ENCODE results near the gene DLX2. TPM values are rescaled to one million over a fixed set of nuclear protein-coding genes. Genes with fewer than 3 reads are reported as not detected.

Gene DLX2
- polyA plus RNA-seq, 2 of the 4 experiments (the other 2 are of a cell fraction) = 0.04 to 0.19 TPM

- Histone ChIP-seq H3K4me2 (no peak overlapping the region), H3K4me3 (no peak overlapping the region), H3K27ac (no peak overlapping the region), H3K9me3 (no peaks in the 10 kb centered on the region), H3K4me1 (no peaks in the 10 kb centered on the region)
- ChIA-PET POLR2A (no interaction called here), CTCF (interaction anchor here (0.7 to 1.5 kb wide), 4 partner anchors 21 to 725 kb away, joined by 3 to 5 read pairs (median 4); partner anchors contain the start of gene DLX2)
- no peak for FAIRE-seq
- ATAC-seq = no peak
- DNase-seq (ENCODE audit: low read depth in 1 of 2, low spot score in 1 of 2) = no peak
- TF ChIP-seq PHF8 (IDR thresholded peaks at IDR 0.05; ENCODE audit: borderline replicate concordance, low read depth) (no peak), ZNF302 (CRISPR knock-in tag; IDR thresholded peaks at IDR 0.05) (no peak), FOSB (CRISPR knock-in tag; IDR thresholded peaks at IDR 0.05) (no peak), HOXB13 (CRISPR knock-in tag; IDR thresholded peaks at IDR 0.05; ENCODE audit: low read depth) (no peak), ZFP36 (IDR thresholded peaks at IDR 0.05; ENCODE audit: borderline replicate concordance, partially characterized antibody) (no peak), TP53 (CRISPR knock-in tag; IDR thresholded peaks at IDR 0.05) (no peak), RARB (CRISPR knock-in tag; IDR thresholded peaks at IDR 0.05) (no peak), SREBF2 (IDR thresholded peaks at IDR 0.05) (no peak)
- 88% methylated on average over 31 of the region's 36 CpGs for WGBS (ENCODE audit: missing lambda C conversion rate)
Measured at GRCh38 chr2:172081221-172082022, 21.3 kb downstream of the DLX2 start.

- ChIA-PET CTCF (interaction anchor here (1.2 to 1.5 kb wide), 2 partner anchors 22 to 26 kb away, joined by 4 to 5 read pairs; partner anchors contain the start of gene DLX2), POLR2A (no interaction called here)
- 90% methylated on average over 19 of the region's 25 CpGs for WGBS (ENCODE audit: missing lambda C conversion rate)
- no peak overlapping the region for H3K4me2 ChIP-seq
- no peak overlapping the region for H3K27ac ChIP-seq
- no peaks in the 10 kb centered on the region for H3K9me3 ChIP-seq
- no peaks in the 10 kb centered on the region for H3K4me1 ChIP-seq
- no peak for TF ChIP-seq GATA3 (IDR thresholded peaks at IDR 0.05; ENCODE audit: borderline replicate concordance)
- no peak for TF ChIP-seq PBX3 (IDR thresholded peaks at IDR 0.05)
- no peak for TF ChIP-seq CEBPB (IDR thresholded peaks at IDR 0.05)
- no peak for TF ChIP-seq HOXA7 (CRISPR knock-in tag; IDR thresholded peaks at IDR 0.05)
- no peak for TF ChIP-seq ESRRA (IDR thresholded peaks at IDR 0.05; ENCODE audit: borderline replicate concordance, low read length)
- no peak for TF ChIP-seq EHF (CRISPR knock-in tag; IDR thresholded peaks at IDR 0.05)
- no peak for TF ChIP-seq CBX2 (IDR thresholded peaks at IDR 0.05; ENCODE audit: borderline replicate concordance, low read depth)
- TF ChIP-seq TFCP2L1 (CRISPR knock-in tag; IDR thresholded peaks at IDR 0.05) = no peak
- no peak for TF ChIP-seq KDM1A (IDR thresholded peaks at IDR 0.05; ENCODE audit: low read depth)
- no peak for TF ChIP-seq ZNF302 (CRISPR knock-in tag; IDR thresholded peaks at IDR 0.05)
- no peak for TF ChIP-seq USF2 (IDR thresholded peaks at IDR 0.05)
- TF ChIP-seq HES2 (IDR thresholded peaks at IDR 0.05) = no peak
- TF ChIP-seq RARB (CRISPR knock-in tag; IDR thresholded peaks at IDR 0.05) = no peak
- TF ChIP-seq POLR2AphosphoS2 (conservative IDR thresholded peaks at IDR 0.05; ENCODE audit: low read length) = no peak
- TF ChIP-seq ELK1 (IDR thresholded peaks at IDR 0.05; ENCODE audit: low read depth, low read length) = no peak
- no peak for TF ChIP-seq RCOR1 (IDR thresholded peaks at IDR 0.05; ENCODE audit: low read depth, low read length)
- ATAC-seq (no peak), FAIRE-seq (no peak), DNase-seq (ENCODE audit: low read depth in 1 of 2, low spot score in 1 of 2) (no peak)
- H3K4me3 ChIP-seq = no peak overlapping the region
Measured at GRCh38 chr2:172080641-172081220, 22.0 kb downstream of the DLX2 start.

Data from A549 (cell line).